Suprapubic skin (tissue), 4 donors: ENCODE data around the gene CLASP1. TPM values are rescaled to one million over a fixed set of nuclear protein-coding genes. Genes with fewer than 3 reads are reported as not detected.

Source experiments
- DNase-seq, 2 donors: peaks; one replicate each; pipeline ENCODE4 v3.0.0-alpha.2; 2019; ENCODE audit warnings: low spot score in 2 of 2
- H3K27ac ChIP-seq: fragments of 200-600 bp; sonication (generic); one replicate; pipeline ENCODE4 v1.5.1; 2019
- H3K27me3 ChIP-seq: fragments of 200-600 bp; sonication (generic); one replicate; pipeline ENCODE4 v1.5.1; 2019
- H3K36me3 ChIP-seq: fragments of 200-600 bp; sonication (generic); one replicate; pipeline ENCODE4 v1.5.1; 2019
- H3K4me1 ChIP-seq: fragments of 200-600 bp; sonication (generic); one replicate; pipeline ENCODE4 v1.5.1; 2019
- H3K4me3 ChIP-seq: fragments of 200-600 bp; sonication (generic); one replicate; pipeline ENCODE4 v1.5.1; 2019; ENCODE audit warnings: mild to moderate bottlenecking
- H3K9me3 ChIP-seq: fragments of 200-600 bp; sonication (generic); one replicate; pipeline ENCODE4 v1.5.1; 2019
- EP300 ChIP-seq: sonication (generic); formaldehyde crosslinking; IDR thresholded peaks from one replicate; pipeline ENCODE4 v1.6.1; 2017; ENCODE audit warnings: antibody characterized with exemption
- POLR2A ChIP-seq, 2 donors: fragments of 450-650 bp; IDR thresholded peaks; one replicate each; pipeline ENCODE4 v1.6.1; 2017; ENCODE audit warnings: antibody characterized with exemption in 2 of 2, mild to moderate bottlenecking in 2 of 2, moderate library complexity in 2 of 2
- POLR2AphosphoS5 ChIP-seq, 3 donors: sonication (generic); formaldehyde crosslinking; IDR thresholded peaks; one replicate each; pipeline ENCODE4 v1.6.1; 2017; ENCODE audit warnings: antibody characterized with exemption in 3 of 3
- WGBS: methylation state at CpG from one replicate; pipeline ENCODE4 v1.1.5; 2018; 5-methylcytosine and 5-hydroxymethylcytosine counted together
- total RNA-seq, 4 donors: library from RNA; depleted of rRNA; stranded (reverse); fragments of >200 nt; gene quantifications; one replicate each; pipeline ENCODE4 v1.1.0, GENCODE V29; 2016
- TF ChIP-seq, protein P1 (sequence below), 2 donors: fragments of 200-600 bp in 1 of 2; fragments of 450-650 bp in 1 of 2; sonication (generic) in 1 of 2; IDR thresholded peaks; one replicate each; pipeline ENCODE4 v1.5.1; 2016 to 2019; ENCODE audit warnings: antibody characterized with exemption in 2 of 2, mild to moderate bottlenecking in 1 of 2, moderate library complexity in 1 of 2

CLASP1 gene
- total RNA-seq, 4 donors from 2014 or later = 53.3 to 99.5 (median 67.6) TPM

DNA sequence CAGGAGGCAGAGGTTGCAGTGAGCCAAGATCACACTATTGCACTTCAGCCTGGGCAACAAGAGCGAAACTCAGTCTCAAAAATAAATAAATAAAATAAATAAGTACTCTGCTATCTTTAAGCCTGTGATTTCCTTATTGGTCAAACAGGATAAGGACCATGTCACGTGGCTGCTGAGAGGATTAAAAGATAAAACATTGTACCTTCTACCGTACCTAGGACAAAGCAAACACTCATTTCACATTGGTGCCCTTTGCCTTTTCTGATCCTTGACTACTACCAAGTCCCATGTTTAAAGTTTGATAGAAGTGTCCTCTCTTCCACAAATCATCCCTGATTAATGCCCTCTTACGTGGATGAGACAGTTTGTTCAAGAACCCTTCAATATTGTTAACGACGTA lies 244.0 kb downstream of the CLASP1 start:
- H3K36me3 ChIP-seq = peaks cover 68% of the 10 kb centered on the region
- TF ChIP-seq, protein P1, sequence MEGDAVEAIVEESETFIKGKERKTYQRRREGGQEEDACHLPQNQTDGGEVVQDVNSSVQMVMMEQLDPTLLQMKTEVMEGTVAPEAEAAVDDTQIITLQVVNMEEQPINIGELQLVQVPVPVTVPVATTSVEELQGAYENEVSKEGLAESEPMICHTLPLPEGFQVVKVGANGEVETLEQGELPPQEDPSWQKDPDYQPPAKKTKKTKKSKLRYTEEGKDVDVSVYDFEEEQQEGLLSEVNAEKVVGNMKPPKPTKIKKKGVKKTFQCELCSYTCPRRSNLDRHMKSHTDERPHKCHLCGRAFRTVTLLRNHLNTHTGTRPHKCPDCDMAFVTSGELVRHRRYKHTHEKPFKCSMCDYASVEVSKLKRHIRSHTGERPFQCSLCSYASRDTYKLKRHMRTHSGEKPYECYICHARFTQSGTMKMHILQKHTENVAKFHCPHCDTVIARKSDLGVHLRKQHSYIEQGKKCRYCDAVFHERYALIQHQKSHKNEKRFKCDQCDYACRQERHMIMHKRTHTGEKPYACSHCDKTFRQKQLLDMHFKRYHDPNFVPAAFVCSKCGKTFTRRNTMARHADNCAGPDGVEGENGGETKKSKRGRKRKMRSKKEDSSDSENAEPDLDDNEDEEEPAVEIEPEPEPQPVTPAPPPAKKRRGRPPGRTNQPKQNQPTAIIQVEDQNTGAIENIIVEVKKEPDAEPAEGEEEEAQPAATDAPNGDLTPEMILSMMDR (IDR thresholded peaks at IDR 0.05) = no peak
- no peak for TF ChIP-seq POLR2AphosphoS5 (IDR thresholded peaks at IDR 0.05)
- no peak for TF ChIP-seq EP300
- TF ChIP-seq POLR2A (IDR thresholded peaks at IDR 0.05) = no peak

GRCh38 chr2:121400201-121400600 lies 249.1 kb downstream of the CLASP1 start:
- Histone ChIP-seq H3K36me3 (peaks cover 72% of the 10 kb centered on the region), H3K4me1 (no peaks in the 10 kb centered on the region), H3K4me3 (no peak overlapping the region), H3K27me3 (no peaks in the 10 kb centered on the region), H3K27ac (no peak overlapping the region), H3K9me3 (no peaks in the 10 kb centered on the region)
- DNase-seq = no peak
- 86% methylated on average over 5 of the region's 5 CpGs for WGBS
- no peak for TF ChIP-seq POLR2AphosphoS5 (IDR thresholded peaks at IDR 0.05)
- TF ChIP-seq EP300 = no peak
- no peak for TF ChIP-seq POLR2A (IDR thresholded peaks at IDR 0.05)
- TF ChIP-seq, protein P1 (IDR thresholded peaks at IDR 0.05) = no peak

More for the DNA sequence above, 244.0 kb downstream of the CLASP1 start:
- H3K4me3 ChIP-seq = no peak overlapping the region
- no peaks in the 10 kb centered on the region for H3K27me3 ChIP-seq
- H3K9me3 ChIP-seq = no peaks in the 10 kb centered on the region
- DNase-seq = no peak
- no peaks in the 10 kb centered on the region for H3K4me1 ChIP-seq
- H3K27ac ChIP-seq = no peak overlapping the region
- 92% methylated on average over 6 of the region's 6 CpGs for WGBS

DNA sequence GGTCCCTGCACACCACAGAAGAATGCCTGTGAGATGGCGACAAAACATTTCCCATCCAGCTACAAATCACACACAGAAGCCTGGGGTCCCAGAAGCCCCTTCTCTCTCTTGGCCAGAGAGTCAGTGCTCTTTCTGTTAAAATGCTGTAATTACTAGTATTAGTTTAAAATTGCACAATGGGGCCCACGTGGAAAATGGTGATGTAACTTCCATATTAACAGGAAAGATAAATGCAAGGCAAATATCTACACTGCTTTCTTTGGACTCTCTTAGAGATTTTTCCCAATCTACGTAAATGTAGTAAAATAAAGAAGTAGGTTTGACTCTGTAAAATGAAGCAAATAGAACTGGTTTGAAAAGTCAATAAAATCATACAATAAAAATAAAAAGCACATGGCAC lies 250.4 kb downstream of the CLASP1 start:
- Histone ChIP-seq H3K27me3 (no peaks in the 10 kb centered on the region), H3K4me3 (no peak overlapping the region), H3K27ac (no peak overlapping the region), H3K9me3 (no peaks in the 10 kb centered on the region), H3K4me1 (no peaks in the 10 kb centered on the region), H3K36me3 (peaks cover 75% of the 10 kb centered on the region)
- TF ChIP-seq POLR2A (IDR thresholded peaks at IDR 0.05) (no peak), EP300 (no peak), POLR2AphosphoS5 (IDR thresholded peaks at IDR 0.05) (no peak)
- TF ChIP-seq, protein P1 (IDR thresholded peaks at IDR 0.05) = no peak
- WGBS = 88% methylated on average over 3 of the region's 3 CpGs
- no peak for DNase-seq

- Histone ChIP-seq H3K4me3 (no peak overlapping the region), H3K27ac (no peak overlapping the region), H3K9me3 (no peaks in the 10 kb centered on the region), H3K36me3 (peaks cover 50% of the 10 kb centered on the region), H3K27me3 (no peaks in the 10 kb centered on the region), H3K4me1 (no peaks in the 10 kb centered on the region)
- TF ChIP-seq, protein P1 (IDR thresholded peaks at IDR 0.05) = no peak
- no peak for TF ChIP-seq POLR2AphosphoS5 (IDR thresholded peaks at IDR 0.05)
- no peak for TF ChIP-seq EP300
- TF ChIP-seq POLR2A (IDR thresholded peaks at IDR 0.05) = no peak
- no peak for DNase-seq
- 57% methylated on average over 5 of the region's 5 CpGs for WGBS
Measured at GRCh38 chr2:121390082-121390692, 259.1 kb downstream of the CLASP1 start.

DNA sequence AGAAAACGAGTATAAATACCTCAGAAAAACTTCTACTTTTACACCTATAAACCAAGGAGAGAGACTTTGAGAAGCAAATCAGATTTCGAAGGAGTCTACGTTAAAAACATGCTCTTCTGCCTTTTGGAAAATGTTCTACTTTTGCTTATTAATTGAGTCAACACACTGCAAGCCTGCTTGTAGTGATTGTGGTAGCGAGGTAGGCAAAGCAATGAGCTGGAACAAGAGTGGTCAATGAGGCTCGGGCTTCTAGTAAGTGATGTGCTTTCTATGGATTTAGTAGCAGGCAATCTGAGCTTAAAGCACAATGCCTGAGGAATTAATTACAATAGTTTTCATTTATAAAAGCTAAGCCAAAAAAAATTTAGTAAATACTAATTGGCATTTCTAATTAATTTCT lies 260.9 kb downstream of the CLASP1 start:
- no peak for DNase-seq
- no peak for TF ChIP-seq POLR2A (IDR thresholded peaks at IDR 0.05)
- Histone ChIP-seq H3K9me3 (no peaks in the 10 kb centered on the region), H3K4me1 (no peaks in the 10 kb centered on the region), H3K27ac (no peak overlapping the region), H3K36me3 (peaks cover 47% of the 10 kb centered on the region), H3K27me3 (no peaks in the 10 kb centered on the region), H3K4me3 (no peak overlapping the region)
- WGBS = 92% methylated on average over 5 of the region's 5 CpGs
